DOHH2 (cell line): ENCODE results near the gene SPON1.

Source experiments
- CTCF ChIP-seq: fragments of 200-600 bp; sonication (generic); IDR thresholded peaks from one replicate; pipeline ENCODE4 v1.5.1; 2014; ENCODE audit warnings: antibody characterized with exemption, mild to moderate bottlenecking, low read depth, low read length; ENCODE audit not compliant: poor library complexity, severe bottlenecking
- EZH2phosphoT487 ChIP-seq: fragments of 200-600 bp; sonication (generic); IDR thresholded peaks from 2 replicates; pipeline ENCODE4 v1.6.1; 2017; ENCODE audit warnings: borderline replicate concordance, mild to moderate bottlenecking, antibody characterized with exemption, low read length, moderate library complexity, mixed read lengths

- TF ChIP-seq CTCF (no peak), EZH2phosphoT487 (no peak)
These were observed 10.3 kb upstream of the SPON1 start for GRCh38 chr11:13952221-13952620.
